ENCODE data around the gene CSNK2A1.
"Not testable (repeated sequence)": the region's sequence is repeated elsewhere in the genome, so short reads cannot be mapped to it uniquely, and the experiment has no call there.

CSNK2A1 gene

GRCh38 chr20:454951-455350, 88.6 kb downstream of the CSNK2A1 start:
- DNase-seq (ENCODE audit: extremely low read depth, insufficient read length) = no peak
- TF ChIP-seq CTCF (IDR thresholded peaks at IDR 0.05; ENCODE audit: insufficient read depth, low read length, poor library complexity, severe bottlenecking) = no peak
- H3K27me3 ChIP-seq (replicated peaks; ENCODE audit: control insufficient read depth, insufficient read depth, low read length) = no peaks in the 10 kb centered on the region

GRCh38 chr20:452021-452420, 91.6 kb downstream of the CSNK2A1 start:
- H3K27me3 ChIP-seq (replicated peaks; ENCODE audit: control insufficient read depth, insufficient read depth, low read length); H3K36me3 ChIP-seq (ENCODE audit: control insufficient read depth, insufficient read depth, low read length); DNase-seq (ENCODE audit: extremely low read depth, insufficient read length); H3K4me3 ChIP-seq (replicated peaks; ENCODE audit: low read depth, low read length): not testable (repeated sequence)

More at GRCh38 chr20:454951-455350, 88.6 kb downstream of the CSNK2A1 start:
- no peaks in the 10 kb centered on the region; the same call in 1 of the 2 replicates for H3K36me3 ChIP-seq (ENCODE audit: control insufficient read depth, insufficient read depth, low read length)
- H3K4me3 ChIP-seq (replicated peaks; ENCODE audit: low read depth, low read length) = no peak overlapping the region

GRCh38 chr20:445514-446336, 97.9 kb downstream of the CSNK2A1 start:
- no peak for TF ChIP-seq CTCF (IDR thresholded peaks at IDR 0.05; ENCODE audit: insufficient read depth, low read length, poor library complexity, severe bottlenecking)
- DNase-seq (ENCODE audit: extremely low read depth, insufficient read length) = no peak
- no peak overlapping the region for H3K4me3 ChIP-seq (replicated peaks; ENCODE audit: low read depth, low read length)
- H3K36me3 ChIP-seq (ENCODE audit: control insufficient read depth, insufficient read depth, low read length) = peaks cover 15% of the 10 kb centered on the region
- H3K27me3 ChIP-seq (replicated peaks; ENCODE audit: control insufficient read depth, insufficient read depth, low read length) = no peaks in the 10 kb centered on the region

- no peak for DNase-seq (ENCODE audit: extremely low read depth, insufficient read length)
- no peaks in the 10 kb centered on the region for H3K27me3 ChIP-seq (replicated peaks; ENCODE audit: control insufficient read depth, insufficient read depth, low read length)
- H3K4me3 ChIP-seq (replicated peaks; ENCODE audit: low read depth, low read length) = no peak overlapping the region
- H3K36me3 ChIP-seq (ENCODE audit: control insufficient read depth, insufficient read depth, low read length) = peaks cover 19% of the 10 kb centered on the region
- no peak for TF ChIP-seq CTCF (IDR thresholded peaks at IDR 0.05; ENCODE audit: insufficient read depth, low read length, poor library complexity, severe bottlenecking)
Measured at GRCh38 chr20:444862-445426, 98.6 kb downstream of the CSNK2A1 start.

- TF ChIP-seq CTCF (IDR thresholded peaks at IDR 0.05; ENCODE audit: insufficient read depth, low read length, poor library complexity, severe bottlenecking) = no peak
- Histone ChIP-seq H3K4me3 (replicated peaks; ENCODE audit: low read depth, low read length) (no peak overlapping the region), H3K27me3 (replicated peaks; ENCODE audit: control insufficient read depth, insufficient read depth, low read length) (no peaks in the 10 kb centered on the region), H3K36me3 (ENCODE audit: control insufficient read depth, insufficient read depth, low read length) (peaks cover 20% of the 10 kb centered on the region)
- DNase-seq (ENCODE audit: extremely low read depth, insufficient read length) = no peak
Measured at GRCh38 chr20:444117-444516, 99.5 kb downstream of the CSNK2A1 start.

- peaks cover 23% of the 10 kb centered on the region for H3K36me3 ChIP-seq (ENCODE audit: control insufficient read depth, insufficient read depth, low read length)
- DNase-seq (ENCODE audit: extremely low read depth, insufficient read length) = no peak
- H3K4me3 ChIP-seq (replicated peaks; ENCODE audit: low read depth, low read length) = no peak overlapping the region
- no peak for TF ChIP-seq CTCF (IDR thresholded peaks at IDR 0.05; ENCODE audit: insufficient read depth, low read length, poor library complexity, severe bottlenecking)
- no peaks in the 10 kb centered on the region for H3K27me3 ChIP-seq (replicated peaks; ENCODE audit: control insufficient read depth, insufficient read depth, low read length)
Measured at GRCh38 chr20:443223-443775, 100.3 kb downstream of the CSNK2A1 start.
